Naive thymus-derived CD4-positive, alpha-beta T cell (primary cell): ENCODE results near the gene EOGT. TPM values are rescaled to one million over a fixed set of nuclear protein-coding genes. Genes with fewer than 3 reads are reported as not detected.

Experiments used
- ATAC-seq: fragments of 150-1000 bp; cut with Tn5 transposase; 2 replicates; pipeline ENCODE4 v1.10.0; 2021; ENCODE audit warnings: mild to moderate bottlenecking, moderate library complexity
- CTCF ChIA-PET: fragments of 350-600 bp; sonication (Branson Sonifier 250); formaldehyde crosslinking; loops from one replicate; lab custom pipeline; 2021; ENCODE audit warnings: antibody characterized with exemption; lab: Charles Lee
- POLR2A ChIA-PET: fragments of 350-600 bp; sonication (Branson Sonifier 250); formaldehyde crosslinking; loops from one replicate; lab custom pipeline; 2021; ENCODE audit warnings: antibody characterized with exemption, inconsistent platforms; lab: Charles Lee
- DNase-seq, 9 donors: peaks; one replicate each; pipeline versions ENCODE4 v3.0.0 to v3.0.0-alpha.2; 2020 to 2022; ENCODE audit warnings: mixed read lengths in 1 of 9
- H3K27ac ChIP-seq: one replicate; pipeline ENCODE4 v1.7.0; 2013; ENCODE audit warnings: mild to moderate bottlenecking, low read depth, low read length, moderate library complexity
- H3K27me3 ChIP-seq, 2 donors: one replicate each; pipeline ENCODE4 v1.7.0; 2013; ENCODE audit warnings: low read length in 2 of 2, mild to moderate bottlenecking in 2 of 2, moderate library complexity in 2 of 2; ENCODE audit not compliant: control insufficient read depth in 2 of 2, insufficient read depth in 2 of 2
- H3K36me3 ChIP-seq, 3 experiments: 1 replicate in 2 of 3; 2 replicates in 1 of 3; pipeline ENCODE4 v1.7.0; 2013; ENCODE audit warnings: low read length in 3 of 3, mild to moderate bottlenecking in 3 of 3, moderate library complexity in 1 of 3; ENCODE audit not compliant: insufficient read depth in 3 of 3, control insufficient read depth in 2 of 3
- H3K4me1 ChIP-seq, 2 donors: one replicate each; pipeline ENCODE4 v1.7.0; 2013; ENCODE audit warnings: low read length in 2 of 2, mild to moderate bottlenecking in 2 of 2, moderate library complexity in 1 of 2; ENCODE audit not compliant: control insufficient read depth in 2 of 2, insufficient read depth in 2 of 2
- H3K4me3 ChIP-seq: 2 replicates; pipeline ENCODE4 v1.7.0; 2013; ENCODE audit warnings: mild to moderate bottlenecking, low read length
- H3K9me3 ChIP-seq, 3 experiments: 1 replicate in 2 of 3; 2 replicates in 1 of 3; pipeline ENCODE4 v1.7.0; 2013; ENCODE audit warnings: low read length in 3 of 3; ENCODE audit not compliant: control insufficient read depth in 2 of 3
- H3K27ac Mint-ChIP-seq, 9 donors: one replicate each; pipeline ENCODE4 v1.8.0; 2020 to 2022; ENCODE audit warnings: mixed read lengths in 9 of 9, mild to moderate bottlenecking in 8 of 9, moderate library complexity in 5 of 9, inconsistent platforms in 2 of 9
- H3K27me3 Mint-ChIP-seq, 5 donors: one replicate each; pipeline ENCODE4 v1.8.0; 2021 to 2022; ENCODE audit warnings: mixed read lengths in 5 of 5, mild to moderate bottlenecking in 1 of 5
- H3K36me3 Mint-ChIP-seq, 5 donors: one replicate each; pipeline ENCODE4 v1.8.0; 2020 to 2022; ENCODE audit warnings: mixed read lengths in 5 of 5, mild to moderate bottlenecking in 3 of 5, inconsistent platforms in 1 of 5
- H3K4me1 Mint-ChIP-seq, 7 donors: one replicate each; pipeline ENCODE4 v1.8.0; 2020 to 2022; ENCODE audit warnings: mixed read lengths in 7 of 7, mild to moderate bottlenecking in 3 of 7, inconsistent platforms in 1 of 7
- H3K4me3 Mint-ChIP-seq, 10 donors: one replicate each; pipeline ENCODE4 v1.8.0; 2020 to 2022; ENCODE audit warnings: mild to moderate bottlenecking in 10 of 10, mixed read lengths in 10 of 10, moderate library complexity in 6 of 10, inconsistent platforms in 2 of 10
- H3K9me3 Mint-ChIP-seq, 11 donors: one replicate each; pipeline ENCODE4 v1.8.0; 2020 to 2022; ENCODE audit warnings: mixed read lengths in 11 of 11, mild to moderate bottlenecking in 4 of 11, inconsistent platforms in 1 of 11, moderate library complexity in 1 of 11
- intact Hi-C, 2 donors: fragments of 100-400 bp; cut with micrococcal nuclease; formaldehyde crosslinking; loops; one replicate each; pipeline ENCODE4 v1.15.1; 2023
- polyA plus RNA-seq, 2 donors: library from polyadenylated mRNA; unstranded; fragments of 300-500 nt; fragmentation: Illumina TruSeq; gene quantifications; one replicate each; pipeline ENCODE4 v1.2.3, GENCODE V29; 2021
- total RNA-seq, 6 experiments: library from RNA in 5 of 6; stranded (reverse) in 5 of 6; gene quantifications; 1 replicate in 5 of 6; 2 replicates in 1 of 6; pipeline ENCODE4 v1.2.3 and lab custom pipeline; 2021 to 2026

The EOGT gene
- total and polyA plus RNA-seq, 7 experiments from 2014 or later, result 6.8 to 19.1 (median 10.5) TPM

GRCh38 chr3:69005791-69006482 lies 7.5 kb downstream of the EOGT start:
- intact Hi-C loops, result no loop called here
- H3K4me1 Mint-ChIP-seq, result peaks cover 0 to 15% (median 3%) of the 10 kb centered on the region in 7 donors
- no peak overlapping the region for H3K27ac ChIP-seq
- H3K4me3 Mint-ChIP-seq, result no peak overlapping the region
- H3K36me3 ChIP-seq, result peaks cover 0 to 18% (median 4%) of the 10 kb centered on the region in 3 experiments
- ATAC-seq (no peak), DNase-seq (no peak)
- no peaks in the 10 kb centered on the region for H3K27me3 Mint-ChIP-seq
- POLR2A ChIA-PET, result no interaction called here
- H3K4me1 ChIP-seq, result no peaks in the 10 kb centered on the region
- H3K4me3 ChIP-seq, result no peak overlapping the region
- no peak overlapping the region for H3K27ac Mint-ChIP-seq
- CTCF ChIA-PET, result no interaction called here
- H3K9me3 ChIP-seq, result no peaks in the 10 kb centered on the region
- H3K27me3 ChIP-seq, result no peaks in the 10 kb centered on the region
- H3K36me3 Mint-ChIP-seq, result peaks cover 0 to 47% (median 5%) of the 10 kb centered on the region in 5 donors
- no peaks in the 10 kb centered on the region for H3K9me3 Mint-ChIP-seq

GRCh38 chr3:69005071-69005790 lies 8.3 kb downstream of the EOGT start:
- no peaks in the 10 kb centered on the region for H3K9me3 ChIP-seq
- no peaks in the 10 kb centered on the region for H3K27me3 ChIP-seq
- Mint-ChIP-seq H3K4me3 (no peak overlapping the region), H3K27ac (no peak overlapping the region), H3K36me3 (peaks cover 0 to 50% (median 5%) of the 10 kb centered on the region in 5 donors), H3K9me3 (no peaks in the 10 kb centered on the region), H3K27me3 (no peaks in the 10 kb centered on the region), H3K4me1 (peaks cover 0 to 8% (median 2%) of the 10 kb centered on the region in 7 donors)
- intact Hi-C loops, result no loop called here
- ATAC-seq (no peak), DNase-seq (no peak)
- peaks cover 0 to 18% (median 4%) of the 10 kb centered on the region in 3 experiments for H3K36me3 ChIP-seq
- ChIA-PET POLR2A (no interaction called here), CTCF (no interaction called here)
- H3K27ac ChIP-seq, result no peak overlapping the region
- no peak overlapping the region for H3K4me3 ChIP-seq
- no peaks in the 10 kb centered on the region for H3K4me1 ChIP-seq

GRCh38 chr3:69004138-69004537 lies 9.3 kb downstream of the EOGT start:
- H3K9me3 Mint-ChIP-seq, result no peaks in the 10 kb centered on the region
- H3K27ac Mint-ChIP-seq, result no peak overlapping the region
- H3K4me3 Mint-ChIP-seq, result no peak overlapping the region
- CTCF ChIA-PET, result no interaction called here
- DNase-seq (no peak), ATAC-seq (no peak)
- no peaks in the 10 kb centered on the region for H3K9me3 ChIP-seq
- H3K36me3 ChIP-seq, result peaks cover 0 to 18% (median 4%) of the 10 kb centered on the region in 3 experiments
- H3K4me1 Mint-ChIP-seq, result no peaks in the 10 kb centered on the region
- peaks cover 0 to 58% (median 5%) of the 10 kb centered on the region in 5 donors for H3K36me3 Mint-ChIP-seq
- no peaks in the 10 kb centered on the region for H3K27me3 ChIP-seq
- H3K4me3 ChIP-seq, result no peak overlapping the region
- no peaks in the 10 kb centered on the region for H3K27me3 Mint-ChIP-seq
- intact Hi-C loops, result no loop called here
- H3K27ac ChIP-seq, result no peak overlapping the region
- H3K4me1 ChIP-seq, result no peaks in the 10 kb centered on the region
- POLR2A ChIA-PET, result no interaction called here

GRCh38 chr3:68999605-69000004 lies 13.9 kb downstream of the EOGT start:
- ChIA-PET POLR2A (interaction anchor here (1.0 kb wide), 1 partner anchor 11 kb away, joined by 3 read pairs; no protein-coding TSS in a partner anchor), CTCF (no interaction called here)
- Histone ChIP-seq H3K27me3 (no peaks in the 10 kb centered on the region), H3K4me3 (no peak overlapping the region), H3K4me1 (no peaks in the 10 kb centered on the region), H3K27ac (no peak overlapping the region), H3K9me3 (no peaks in the 10 kb centered on the region), H3K36me3 (peaks cover 0 to 24% (median 0%) of the 10 kb centered on the region in 3 experiments)
- no peak for ATAC-seq
- DNase-seq, result no peak
- Mint-ChIP-seq H3K36me3 (peaks cover 9 to 63% (median 29%) of the 10 kb centered on the region in 5 donors), H3K9me3 (no peaks in the 10 kb centered on the region), H3K4me3 (no peak overlapping the region), H3K4me1 (peaks cover 0 to 4% (median 0%) of the 10 kb centered on the region in 7 donors), H3K27me3 (no peaks in the 10 kb centered on the region), H3K27ac (no peak overlapping the region)
- intact Hi-C loops, result no loop called here

GRCh38 chr3:68999158-68999557 lies 14.3 kb downstream of the EOGT start:
- Histone ChIP-seq H3K27ac (no peak overlapping the region), H3K4me3 (no peak overlapping the region), H3K4me1 (no peaks in the 10 kb centered on the region), H3K27me3 (no peaks in the 10 kb centered on the region), H3K9me3 (no peaks in the 10 kb centered on the region), H3K36me3 (peaks cover 0 to 23% (median 0%) of the 10 kb centered on the region in 3 experiments)
- H3K4me1 Mint-ChIP-seq, result peaks cover 0 to 4% (median 0%) of the 10 kb centered on the region in 7 donors
- intact Hi-C loops, result no loop called here
- ChIA-PET CTCF (no interaction called here), POLR2A (interaction anchor here (1.0 kb wide), 1 partner anchor 12 kb away, joined by 3 read pairs; no protein-coding TSS in a partner anchor)
- no peaks in the 10 kb centered on the region for H3K9me3 Mint-ChIP-seq
- H3K4me3 Mint-ChIP-seq, result no peak overlapping the region
- H3K27ac Mint-ChIP-seq, result no peak overlapping the region
- DNase-seq (no peak), ATAC-seq (no peak)
- H3K36me3 Mint-ChIP-seq, result peaks cover 10 to 64% (median 31%) of the 10 kb centered on the region in 5 donors
- H3K27me3 Mint-ChIP-seq, result no peaks in the 10 kb centered on the region

GRCh38 chr3:68997887-68998286 lies 15.6 kb downstream of the EOGT start:
- Histone ChIP-seq H3K27ac (no peak overlapping the region), H3K4me1 (no peaks in the 10 kb centered on the region), H3K4me3 (no peak overlapping the region), H3K9me3 (no peaks in the 10 kb centered on the region), H3K36me3 (peaks cover 0 to 22% (median 0%) of the 10 kb centered on the region in 3 experiments), H3K27me3 (no peaks in the 10 kb centered on the region)
- peaks cover 20 to 64% (median 37%) of the 10 kb centered on the region in 5 donors for H3K36me3 Mint-ChIP-seq
- H3K27ac Mint-ChIP-seq, result peak overlapping the region in 1 of 9 donors; percentile 29
- CTCF ChIA-PET, result no interaction called here
- no peak for DNase-seq
- intact Hi-C loops, result no loop called here
- no peak overlapping the region for H3K4me3 Mint-ChIP-seq
- peaks cover 0 to 4% (median 0%) of the 10 kb centered on the region in 11 donors for H3K9me3 Mint-ChIP-seq
- H3K4me1 Mint-ChIP-seq, result peaks cover 0 to 4% (median 0%) of the 10 kb centered on the region in 7 donors
- POLR2A ChIA-PET, result no interaction called here
- ATAC-seq, result no peak
- H3K27me3 Mint-ChIP-seq, result no peaks in the 10 kb centered on the region
